ENCODE measurements around the gene CPNE8.

Gene CPNE8

GRCh38 chr12:38721611-38722252 is 183.7 kb downstream of the CPNE8 start:
- DNase-seq (ENCODE audit: extremely low read depth, low read depth), result no peak
- no peak overlapping the region for H3K4me3 ChIP-seq (replicated peaks; ENCODE audit: low read depth, low read length)
- no peak for TF ChIP-seq CTCF (IDR thresholded peaks at IDR 0.05; ENCODE audit: low read depth, low read length, missing control alignments)

- TF ChIP-seq CTCF (IDR thresholded peaks at IDR 0.05; ENCODE audit: low read depth, low read length, missing control alignments), result no peak
These were observed 184.7 kb downstream of the CPNE8 start for GRCh38 chr12:38720661-38721060.

DNA sequence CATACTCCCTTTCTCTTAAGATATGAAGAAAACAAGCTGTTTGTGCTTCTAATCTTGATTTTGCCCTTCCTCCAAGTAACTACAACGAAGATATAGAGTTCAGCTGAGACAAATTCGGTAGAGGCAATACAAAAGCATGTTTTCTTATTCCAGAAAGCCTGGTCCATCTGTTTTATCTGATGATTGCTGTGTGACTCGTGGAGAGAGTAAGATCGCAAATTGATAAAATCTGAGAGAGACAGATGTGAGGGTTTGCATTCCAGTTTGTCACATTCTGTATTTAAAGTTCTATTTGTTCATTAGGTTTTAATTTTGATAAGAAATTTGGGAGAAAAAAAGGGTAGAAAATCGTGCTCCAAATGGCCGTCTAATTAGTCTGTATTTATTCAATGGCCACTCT is 192.1 kb downstream of the CPNE8 start:
- no peak for TF ChIP-seq CTCF (IDR thresholded peaks at IDR 0.05; ENCODE audit: low read depth, low read length, missing control alignments)
- H3K4me3 ChIP-seq (replicated peaks; ENCODE audit: low read depth, low read length), result no peak overlapping the region
- no peak for DNase-seq (ENCODE audit: extremely low read depth, low read depth)

More at GRCh38 chr12:38720661-38721060, 184.7 kb downstream of the CPNE8 start:
- no peak for DNase-seq (ENCODE audit: extremely low read depth, low read depth)
- no peak overlapping the region for H3K4me3 ChIP-seq (replicated peaks; ENCODE audit: low read depth, low read length)

- no peak for DNase-seq (ENCODE audit: extremely low read depth, low read depth)
- TF ChIP-seq CTCF (IDR thresholded peaks at IDR 0.05; ENCODE audit: low read depth, low read length, missing control alignments), result no peak
- H3K4me3 ChIP-seq (replicated peaks; ENCODE audit: low read depth, low read length), result no peak overlapping the region
These were observed 194.3 kb downstream of the CPNE8 start for GRCh38 chr12:38711054-38711453.

DNA sequence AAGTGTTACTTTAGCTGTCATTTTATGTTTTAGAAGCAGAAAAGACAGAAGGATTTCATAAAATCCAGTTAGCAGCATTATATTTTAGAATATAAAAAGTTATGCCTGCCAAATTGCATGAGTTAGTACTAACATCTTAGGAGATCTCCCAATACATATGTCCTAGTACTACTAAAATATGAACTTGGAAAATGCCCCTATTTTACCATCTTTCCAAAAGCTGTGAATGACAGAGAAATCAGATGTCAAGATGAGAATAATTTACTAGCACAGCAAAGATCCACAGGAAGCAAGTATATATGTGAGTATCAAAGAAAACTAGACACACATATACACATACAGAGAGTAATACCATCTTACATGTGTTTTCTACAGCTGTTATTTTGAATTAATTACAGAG is 196.9 kb downstream of the CPNE8 start:
- no peak for DNase-seq (ENCODE audit: extremely low read depth, low read depth)
- H3K4me3 ChIP-seq (replicated peaks; ENCODE audit: low read depth, low read length), result no peak overlapping the region
- TF ChIP-seq CTCF (IDR thresholded peaks at IDR 0.05; ENCODE audit: low read depth, low read length, missing control alignments), result no peak

DNA sequence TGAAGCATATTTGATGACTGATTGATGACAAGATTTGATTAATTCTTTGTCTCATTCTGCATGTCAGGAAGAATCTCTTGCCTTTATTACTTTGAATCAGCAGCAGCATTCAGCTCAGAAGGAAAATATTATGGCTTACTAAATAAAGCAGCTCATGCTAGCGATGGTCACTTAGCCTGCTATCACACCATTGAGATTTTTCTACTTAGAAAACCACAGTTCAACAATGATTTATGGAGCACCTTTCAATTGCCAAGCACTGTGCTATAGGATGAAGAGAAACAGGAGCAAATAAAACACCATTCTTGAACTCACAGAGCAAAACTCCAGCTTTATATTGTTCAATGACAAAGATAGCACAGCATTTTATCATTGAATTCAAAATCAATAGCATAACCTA is 197.7 kb downstream of the CPNE8 start:
- no peak for TF ChIP-seq CTCF (IDR thresholded peaks at IDR 0.05; ENCODE audit: low read depth, low read length, missing control alignments)
- DNase-seq (ENCODE audit: extremely low read depth, low read depth), result no peak
- H3K4me3 ChIP-seq (replicated peaks; ENCODE audit: low read depth, low read length), result no peak overlapping the region

- DNase-seq (ENCODE audit: extremely low read depth, low read depth), result no peak
- no peak overlapping the region for H3K4me3 ChIP-seq (replicated peaks; ENCODE audit: low read depth, low read length)
- TF ChIP-seq CTCF (IDR thresholded peaks at IDR 0.05; ENCODE audit: low read depth, low read length, missing control alignments), result no peak
These were observed 208.1 kb downstream of the CPNE8 start for GRCh38 chr12:38697289-38697688.

Data from HFF-Myc (cell line).